Type B pancreatic cell (in vitro differentiated cells): Measurements from ENCODE around the gene TEDC1. TPM values are rescaled to one million over a fixed set of nuclear protein-coding genes. Genes with fewer than 3 reads are reported as not detected.

ENCODE experiments used
- DNase-seq: peaks from one replicate; pipeline ENCODE4 v3.0.0; 2021; ENCODE audit warnings: mixed read lengths; ENCODE audit not compliant: unreplicated experiment; ENCODE audit errors: extremely low spot score
- H3K27ac Mint-ChIP-seq: 2 replicates; pipeline ENCODE4 v1.8.0; 2021; ENCODE audit warnings: mild to moderate bottlenecking, mixed read lengths
- H3K27me3 Mint-ChIP-seq: 2 replicates; pipeline ENCODE4 v1.8.0; 2021; ENCODE audit warnings: mixed read lengths
- H3K36me3 Mint-ChIP-seq: 2 replicates; pipeline ENCODE4 v1.8.0; 2021; ENCODE audit warnings: mixed read lengths
- H3K4me1 Mint-ChIP-seq: one replicate; pipeline ENCODE4 v1.8.0; 2021; ENCODE audit warnings: mixed read lengths; ENCODE audit not compliant: unreplicated experiment
- H3K4me3 Mint-ChIP-seq: 2 replicates; pipeline ENCODE4 v1.8.0; 2021; ENCODE audit warnings: mild to moderate bottlenecking, mixed read lengths
- H3K9me3 Mint-ChIP-seq: 2 replicates; pipeline ENCODE4 v1.8.0; 2021; ENCODE audit warnings: mixed read lengths
- total RNA-seq: library from RNA; stranded (reverse); gene quantifications from 2 replicates; pipeline ENCODE4 v1.2.1, GENCODE V29; 2021; ENCODE audit warnings: low replicate concordance
- TF ChIP-seq, protein P1 (sequence below): fragments of 200-600 bp; sonication (generic); conservative IDR thresholded peaks from 2 replicates; pipeline ENCODE4 v1.5.0; 2021; ENCODE audit warnings: antibody characterized with exemption, mild to moderate bottlenecking

Gene TEDC1
- total RNA-seq, 1 donor from 2014 or later, result 22.1 TPM

DNA sequence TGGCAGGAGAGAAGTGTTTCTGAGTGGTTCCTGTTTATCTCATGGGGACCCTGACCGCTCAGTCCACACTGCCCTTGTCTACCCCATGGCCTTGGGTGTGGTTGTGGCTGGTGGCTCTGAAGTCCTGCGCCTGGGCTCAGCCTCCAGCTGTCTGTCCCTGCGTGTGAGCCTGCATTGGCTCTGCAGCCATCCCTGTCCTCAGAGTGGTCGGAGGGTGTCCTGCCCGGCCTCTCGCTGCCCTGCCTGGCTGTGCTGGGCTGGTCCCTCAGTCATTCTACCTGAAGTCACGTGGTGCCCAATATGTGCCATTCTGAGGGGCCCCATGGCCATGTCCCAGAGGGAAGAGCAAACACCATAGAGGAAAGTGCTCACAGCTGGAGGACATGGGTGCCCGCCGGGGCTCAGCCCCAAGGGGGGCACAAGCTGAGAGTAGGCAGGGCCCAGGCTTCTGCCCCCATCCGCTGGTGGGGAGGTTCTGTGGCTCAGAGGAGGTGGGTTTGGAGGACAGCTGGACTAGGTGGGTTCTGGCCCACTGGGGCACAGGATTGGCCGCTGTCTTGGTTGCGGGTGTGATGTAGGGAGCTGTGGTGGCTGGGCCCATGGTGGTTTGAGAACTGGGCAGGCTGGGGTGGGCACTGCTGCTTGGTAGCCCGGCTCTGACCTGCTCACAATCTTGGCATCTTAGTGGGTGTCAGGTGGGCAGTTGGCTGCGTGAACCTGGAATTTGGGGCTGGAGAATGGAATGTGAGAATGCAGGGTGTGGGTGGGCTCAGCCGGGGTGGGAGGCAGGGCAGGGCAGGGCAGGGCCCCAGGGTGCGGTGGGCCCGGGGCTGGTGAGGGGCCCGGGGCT lies 11.6 kb downstream of the TEDC1 start:
- DNase-seq, result no peak
- Mint-ChIP-seq H3K27ac (no peak overlapping the region), H3K27me3 (peaks cover 3% of the 10 kb centered on the region), H3K4me3 (no peak overlapping the region), H3K9me3 (no peaks in the 10 kb centered on the region), H3K36me3 (no peaks in the 10 kb centered on the region), H3K4me1 (peaks cover 4% of the 10 kb centered on the region)
- TF ChIP-seq, protein P1, sequence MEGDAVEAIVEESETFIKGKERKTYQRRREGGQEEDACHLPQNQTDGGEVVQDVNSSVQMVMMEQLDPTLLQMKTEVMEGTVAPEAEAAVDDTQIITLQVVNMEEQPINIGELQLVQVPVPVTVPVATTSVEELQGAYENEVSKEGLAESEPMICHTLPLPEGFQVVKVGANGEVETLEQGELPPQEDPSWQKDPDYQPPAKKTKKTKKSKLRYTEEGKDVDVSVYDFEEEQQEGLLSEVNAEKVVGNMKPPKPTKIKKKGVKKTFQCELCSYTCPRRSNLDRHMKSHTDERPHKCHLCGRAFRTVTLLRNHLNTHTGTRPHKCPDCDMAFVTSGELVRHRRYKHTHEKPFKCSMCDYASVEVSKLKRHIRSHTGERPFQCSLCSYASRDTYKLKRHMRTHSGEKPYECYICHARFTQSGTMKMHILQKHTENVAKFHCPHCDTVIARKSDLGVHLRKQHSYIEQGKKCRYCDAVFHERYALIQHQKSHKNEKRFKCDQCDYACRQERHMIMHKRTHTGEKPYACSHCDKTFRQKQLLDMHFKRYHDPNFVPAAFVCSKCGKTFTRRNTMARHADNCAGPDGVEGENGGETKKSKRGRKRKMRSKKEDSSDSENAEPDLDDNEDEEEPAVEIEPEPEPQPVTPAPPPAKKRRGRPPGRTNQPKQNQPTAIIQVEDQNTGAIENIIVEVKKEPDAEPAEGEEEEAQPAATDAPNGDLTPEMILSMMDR, result no peak

DNA sequence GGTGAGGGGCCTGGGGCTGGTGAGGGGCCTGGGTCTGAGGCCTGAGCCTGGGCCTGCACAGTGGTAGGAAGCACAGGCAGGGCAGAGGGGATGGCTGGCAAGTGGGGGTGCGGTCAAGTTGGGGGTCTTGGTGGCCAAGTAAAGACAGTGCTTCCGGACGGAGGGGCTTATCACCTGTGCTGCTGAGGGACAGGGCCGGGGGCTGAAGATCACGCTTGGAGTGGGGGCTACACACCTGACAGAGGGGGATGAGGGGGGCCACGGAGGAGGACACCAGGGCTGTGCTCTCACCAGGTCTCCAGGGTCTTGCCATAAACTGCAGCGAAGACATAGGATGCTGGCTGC lies 12.2 kb downstream of the TEDC1 start:
- H3K36me3 Mint-ChIP-seq, result no peaks in the 10 kb centered on the region
- no peak overlapping the region for H3K4me3 Mint-ChIP-seq
- TF ChIP-seq, protein P1, result no peak

DNA sequence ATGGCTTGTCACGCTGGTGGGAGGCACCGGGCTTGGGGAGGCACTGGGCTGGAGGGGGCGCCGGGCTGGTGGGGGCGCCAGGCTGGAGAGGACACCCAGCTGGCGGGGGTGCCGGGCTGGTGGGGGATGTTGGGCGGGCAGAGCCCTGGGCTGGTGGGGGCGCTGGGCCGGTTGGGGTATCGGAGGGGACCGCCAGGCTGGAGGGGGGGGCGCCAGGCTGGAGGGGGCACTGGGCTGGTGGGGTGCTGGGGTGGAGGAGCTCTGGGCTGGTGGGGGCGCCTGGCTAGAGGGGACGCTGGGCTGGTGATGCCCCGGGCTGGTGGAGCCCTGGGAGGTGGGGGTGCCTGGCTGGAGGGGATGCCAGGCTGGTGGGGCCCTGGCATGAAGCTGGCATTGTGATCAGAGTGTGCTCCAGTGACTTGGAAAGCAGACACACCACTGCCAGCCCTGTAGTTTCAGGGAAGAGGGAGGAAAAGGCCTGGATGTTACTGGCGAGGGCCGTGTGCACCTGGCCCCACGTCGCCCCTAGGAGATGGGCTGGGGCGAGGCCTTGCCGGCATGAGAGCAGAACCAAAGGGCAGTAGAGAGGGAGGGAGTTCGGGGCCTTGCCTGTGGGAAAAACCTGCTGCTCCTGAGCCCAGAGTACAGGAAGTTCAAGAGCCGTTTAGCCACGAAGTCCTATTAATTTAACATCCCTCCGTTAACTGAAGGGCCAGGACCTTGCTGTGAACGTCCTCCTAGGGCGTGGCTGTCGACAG lies 13.1 kb downstream of the TEDC1 start:
- Mint-ChIP-seq H3K4me1 (peaks cover 4% of the 10 kb centered on the region), H3K9me3 (no peaks in the 10 kb centered on the region), H3K36me3 (no peaks in the 10 kb centered on the region), H3K27me3 (peaks cover 12% of the 10 kb centered on the region), H3K4me3 (no peak overlapping the region), H3K27ac (no peak overlapping the region)
- DNase-seq, result no peak
- TF ChIP-seq, protein P1, result no peak

More for the DNA sequence above, 12.2 kb downstream of the TEDC1 start:
- no peaks in the 10 kb centered on the region for H3K9me3 Mint-ChIP-seq
- peaks cover 7% of the 10 kb centered on the region for H3K27me3 Mint-ChIP-seq
- H3K27ac Mint-ChIP-seq, result no peak overlapping the region
- H3K4me1 Mint-ChIP-seq, result peaks cover 4% of the 10 kb centered on the region
- DNase-seq, result no peak

DNA sequence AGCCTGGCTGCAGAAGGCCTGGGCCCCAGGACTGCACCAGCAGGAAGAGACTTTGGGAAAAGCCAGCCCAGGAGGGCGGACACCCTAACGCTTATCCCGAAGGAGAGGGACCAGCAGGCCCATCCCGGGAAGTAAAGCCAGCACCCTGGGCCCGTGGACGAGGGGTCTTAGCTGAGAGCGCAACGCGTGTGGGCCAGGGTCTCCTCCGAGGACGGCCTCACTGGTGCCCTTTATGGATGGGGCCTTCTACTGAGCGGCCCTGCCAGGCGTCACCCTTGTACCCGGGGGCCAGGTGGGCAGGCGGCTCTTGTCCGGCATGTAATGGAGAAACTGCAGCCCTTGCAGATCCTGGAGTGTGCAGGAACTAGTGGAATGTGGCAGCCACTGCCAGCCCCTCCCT lies 14.1 kb downstream of the TEDC1 start:
- Mint-ChIP-seq H3K27ac (no peak overlapping the region), H3K4me1 (peaks cover 4% of the 10 kb centered on the region), H3K4me3 (no peak overlapping the region), H3K9me3 (no peaks in the 10 kb centered on the region), H3K27me3 (peaks cover 12% of the 10 kb centered on the region), H3K36me3 (no peaks in the 10 kb centered on the region)
- no peak for DNase-seq
- TF ChIP-seq, protein P1, result no peak

DNA sequence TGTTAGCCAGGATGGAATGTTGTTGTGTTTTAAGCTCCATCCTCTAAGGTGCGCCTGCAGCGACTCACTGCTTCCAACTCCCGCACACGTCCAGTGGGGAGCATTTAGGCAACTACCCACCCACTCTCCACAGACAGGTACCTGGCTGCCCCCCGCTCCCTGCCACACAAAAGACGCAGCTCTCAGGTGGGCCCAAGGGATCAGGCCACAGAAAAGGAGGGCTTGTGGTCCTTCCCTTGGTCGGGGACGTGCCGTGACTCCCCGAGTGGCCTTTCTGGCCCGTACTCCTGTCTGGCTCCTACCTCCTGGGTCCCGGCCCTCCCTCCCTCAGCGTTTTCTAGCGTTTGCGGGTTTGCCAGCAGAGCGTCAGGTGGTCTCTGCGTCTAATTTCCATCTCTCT lies 16.2 kb downstream of the TEDC1 start:
- Mint-ChIP-seq H3K27ac (no peak overlapping the region), H3K9me3 (no peaks in the 10 kb centered on the region), H3K36me3 (no peaks in the 10 kb centered on the region), H3K4me3 (no peak overlapping the region), H3K27me3 (peaks cover 25% of the 10 kb centered on the region), H3K4me1 (peaks cover 4% of the 10 kb centered on the region)
- TF ChIP-seq, protein P1, result no peak
- DNase-seq, result no peak
